Upper lobe of right lung (tissue), 1 donor: ENCODE results near the gene KRT26. TPM values are rescaled to one million over a fixed set of nuclear protein-coding genes. Genes with fewer than 3 reads are reported as not detected.
"Not testable (repeated sequence)": the region's sequence is repeated elsewhere in the genome, so short reads cannot be mapped to it uniquely, and the experiment has no call there.

Experiments used
- ATAC-seq: fragments of 200-7000 bp; cut with Tn5 transposase; one replicate; pipeline ENCODE4 v1.9.1; 2020; ENCODE audit warnings: mild to moderate bottlenecking, moderate library complexity
- DNase-seq: peaks from one replicate; pipeline ENCODE4 v3.0.0-alpha.2; 2020
- H3K27ac ChIP-seq: fragments of 200-600 bp; one replicate; pipeline ENCODE4 v1.8.0; 2022
- H3K27me3 ChIP-seq: fragments of 200-600 bp; one replicate; pipeline ENCODE4 v1.8.0; 2022; ENCODE audit warnings: mild to moderate bottlenecking
- H3K36me3 ChIP-seq: fragments of 200-600 bp; one replicate; pipeline ENCODE4 v1.8.0; 2022
- H3K4me1 ChIP-seq: fragments of 200-600 bp; one replicate; pipeline ENCODE4 v1.8.0; 2022
- H3K4me3 ChIP-seq: fragments of 200-600 bp; one replicate; pipeline ENCODE4 v1.8.0; 2022; ENCODE audit warnings: mild to moderate bottlenecking
- H3K9me3 ChIP-seq: fragments of 200-600 bp; one replicate; pipeline ENCODE4 v1.8.0; 2022
- intact Hi-C: fragments of 100-400 bp; cut with DNase I; formaldehyde crosslinking; loops from one replicate; pipeline ENCODE4 v1.11.0; 2022
- total RNA-seq: library from RNA; stranded (reverse); fragmentation: NEBNext Ultra II Directional; extraction: Animal tissue kit (Norgen Biotek cat#: 25700); gene quantifications from one replicate; pipeline ENCODE4 v1.2.1, GENCODE V29; 2021
- TF ChIP-seq, protein P1 (sequence below): fragments of 200-600 bp; IDR thresholded peaks from one replicate; pipeline ENCODE4 v1.8.0; 2022; ENCODE audit warnings: antibody characterized with exemption
- donor health status: DM: no; HTN: yes; CAD: no; lungs with severe emphysema.

KRT26 gene
- total RNA-seq, 1 donor from 2014 or later, result not detected

DNA sequence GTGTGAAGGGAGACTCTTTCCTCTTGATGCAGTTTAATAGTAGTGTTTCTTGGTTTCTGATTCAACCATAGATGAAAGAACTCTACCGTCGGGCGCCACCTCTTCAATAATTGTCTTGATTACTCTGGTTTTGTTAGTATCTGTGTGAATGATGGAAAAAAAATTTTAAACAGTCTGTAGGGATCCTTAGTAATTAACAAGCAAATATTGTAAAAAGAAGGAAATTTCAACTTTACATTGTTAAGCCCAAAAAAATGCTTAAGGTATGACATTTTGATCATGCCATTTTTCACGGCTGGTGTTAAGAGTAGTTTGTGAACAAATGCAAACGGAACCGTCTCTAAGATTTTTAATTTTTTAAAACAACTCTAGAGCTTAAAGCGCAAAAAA lies 46.3 kb upstream of the KRT26 start:
- TF ChIP-seq, protein P1, sequence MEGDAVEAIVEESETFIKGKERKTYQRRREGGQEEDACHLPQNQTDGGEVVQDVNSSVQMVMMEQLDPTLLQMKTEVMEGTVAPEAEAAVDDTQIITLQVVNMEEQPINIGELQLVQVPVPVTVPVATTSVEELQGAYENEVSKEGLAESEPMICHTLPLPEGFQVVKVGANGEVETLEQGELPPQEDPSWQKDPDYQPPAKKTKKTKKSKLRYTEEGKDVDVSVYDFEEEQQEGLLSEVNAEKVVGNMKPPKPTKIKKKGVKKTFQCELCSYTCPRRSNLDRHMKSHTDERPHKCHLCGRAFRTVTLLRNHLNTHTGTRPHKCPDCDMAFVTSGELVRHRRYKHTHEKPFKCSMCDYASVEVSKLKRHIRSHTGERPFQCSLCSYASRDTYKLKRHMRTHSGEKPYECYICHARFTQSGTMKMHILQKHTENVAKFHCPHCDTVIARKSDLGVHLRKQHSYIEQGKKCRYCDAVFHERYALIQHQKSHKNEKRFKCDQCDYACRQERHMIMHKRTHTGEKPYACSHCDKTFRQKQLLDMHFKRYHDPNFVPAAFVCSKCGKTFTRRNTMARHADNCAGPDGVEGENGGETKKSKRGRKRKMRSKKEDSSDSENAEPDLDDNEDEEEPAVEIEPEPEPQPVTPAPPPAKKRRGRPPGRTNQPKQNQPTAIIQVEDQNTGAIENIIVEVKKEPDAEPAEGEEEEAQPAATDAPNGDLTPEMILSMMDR, result no peak
- DNase-seq (no peak), ATAC-seq (no peak)
- H3K27ac ChIP-seq, result peak overlapping the region; percentile 85
- H3K9me3 ChIP-seq, result no peaks in the 10 kb centered on the region
- no peaks in the 10 kb centered on the region for H3K36me3 ChIP-seq
- intact Hi-C loops, result no loop called here
- peak overlapping the region; percentile 66 for H3K4me3 ChIP-seq
- H3K27me3 ChIP-seq, result no peaks in the 10 kb centered on the region
- no peaks in the 10 kb centered on the region for H3K4me1 ChIP-seq

DNA sequence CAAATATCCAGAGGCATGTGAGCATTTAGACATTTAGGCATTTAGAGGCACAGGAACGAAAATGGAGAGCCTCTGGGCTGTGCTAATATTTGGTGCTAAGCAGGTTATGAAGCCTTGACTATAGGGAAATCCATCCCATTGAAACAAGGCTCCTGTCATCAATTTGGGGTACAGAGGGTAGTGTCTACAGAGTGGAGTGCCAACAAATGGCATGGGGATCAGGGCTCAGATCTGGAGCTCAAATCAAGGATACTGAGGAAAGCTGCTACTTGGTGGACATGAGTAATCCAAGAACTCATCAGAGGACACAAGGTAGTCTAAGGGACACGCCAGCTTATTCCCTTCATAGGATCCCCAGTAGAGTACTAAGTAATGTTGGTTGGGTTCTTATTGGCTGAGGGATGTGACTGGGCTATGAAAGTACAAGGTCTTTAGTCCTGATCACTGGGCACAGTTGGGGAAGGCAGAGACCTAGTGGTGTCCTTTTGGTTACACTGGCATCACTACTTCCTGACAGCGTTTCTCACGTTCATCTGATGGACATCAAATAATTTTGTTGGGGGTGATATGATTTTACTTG lies 45.2 kb upstream of the KRT26 start:
- no peak overlapping the region for H3K27ac ChIP-seq
- peaks cover 10% of the 10 kb centered on the region for H3K27me3 ChIP-seq
- H3K4me3 ChIP-seq, result no peak overlapping the region
- no peak for ATAC-seq
- no peaks in the 10 kb centered on the region for H3K4me1 ChIP-seq
- H3K36me3 ChIP-seq, result no peaks in the 10 kb centered on the region
- intact Hi-C loops, result no loop called here
- TF ChIP-seq, protein P1, result no peak
- DNase-seq, result no peak
- no peaks in the 10 kb centered on the region for H3K9me3 ChIP-seq

DNA sequence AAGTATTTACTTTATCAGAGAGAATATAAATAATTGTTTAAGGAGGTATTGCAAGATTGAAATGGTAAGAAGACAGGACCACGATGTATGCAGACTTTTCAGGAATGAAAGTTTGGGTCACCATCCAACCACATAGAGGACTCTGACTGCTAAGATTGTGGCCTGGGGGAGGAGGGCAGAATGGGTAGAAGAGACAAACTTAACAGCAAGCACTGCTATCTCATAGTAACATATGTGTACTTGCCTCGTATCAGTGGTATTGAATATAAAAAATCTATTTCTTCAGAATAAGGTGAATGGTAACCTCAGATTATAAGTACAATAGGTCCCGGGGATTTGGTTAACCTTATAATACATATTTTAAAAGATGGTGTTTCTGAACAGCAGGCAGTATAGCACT lies 44.6 kb upstream of the KRT26 start:
- H3K27me3 ChIP-seq, result peaks cover 12% of the 10 kb centered on the region
- no peaks in the 10 kb centered on the region for H3K9me3 ChIP-seq
- H3K4me3 ChIP-seq, result no peak overlapping the region
- no peak overlapping the region for H3K27ac ChIP-seq
- ATAC-seq (no peak), DNase-seq (no peak)
- TF ChIP-seq, protein P1, result no peak
- H3K4me1 ChIP-seq, result no peaks in the 10 kb centered on the region
- intact Hi-C loops, result no loop called here
- H3K36me3 ChIP-seq, result no peaks in the 10 kb centered on the region

DNA sequence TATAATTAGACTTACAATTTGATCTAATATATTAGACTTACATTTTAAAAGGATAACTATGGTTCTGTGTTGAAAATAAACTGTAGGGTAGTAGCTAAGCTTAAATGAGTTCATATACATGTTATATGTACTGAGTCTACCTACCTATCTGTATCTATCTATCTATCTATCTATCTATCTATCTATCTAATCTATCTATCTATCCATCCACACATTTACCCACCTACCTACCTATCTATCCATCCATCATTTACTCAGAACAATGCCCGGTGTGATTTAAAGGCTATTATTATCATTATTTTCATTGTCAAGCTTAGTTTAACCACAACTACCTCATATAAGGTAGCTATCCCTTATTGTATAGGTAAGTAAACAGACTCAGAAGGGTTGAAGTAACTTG lies 43.4 kb upstream of the KRT26 start:
- peaks cover 12% of the 10 kb centered on the region for H3K27me3 ChIP-seq
- ATAC-seq (no peak), DNase-seq (no peak)
- H3K36me3 ChIP-seq, result no peaks in the 10 kb centered on the region
- H3K9me3 ChIP-seq, result no peaks in the 10 kb centered on the region
- intact Hi-C loops, result no loop called here
- TF ChIP-seq, protein P1, result no peak
- no peak overlapping the region for H3K27ac ChIP-seq
- no peaks in the 10 kb centered on the region for H3K4me1 ChIP-seq
- H3K4me3 ChIP-seq, result no peak overlapping the region

DNA sequence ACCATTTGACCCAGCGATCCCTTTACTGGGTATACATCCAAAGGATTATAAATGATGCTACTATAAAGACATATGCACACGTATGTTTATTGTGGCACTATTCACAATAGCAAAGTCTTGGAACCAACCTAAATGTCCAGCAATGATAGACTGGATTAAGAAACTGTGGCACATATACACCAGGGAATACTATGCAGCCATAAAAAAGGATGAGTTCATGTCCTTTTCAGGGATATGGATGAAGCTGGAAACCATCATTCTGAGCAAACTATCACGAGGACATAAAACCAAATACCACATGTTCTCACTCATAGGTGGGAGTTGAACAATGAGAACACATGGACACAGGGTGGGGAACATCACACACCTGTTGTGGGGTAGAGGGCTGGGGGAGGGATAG lies 42.7 kb upstream of the KRT26 start:
- DNase-seq, H3K9me3 ChIP-seq, intact Hi-C loops, H3K4me1 ChIP-seq, H3K27ac ChIP-seq, H3K4me3 ChIP-seq, ATAC-seq, H3K36me3 ChIP-seq: not testable (repeated sequence)
- peaks cover 17% of the 10 kb centered on the region for H3K27me3 ChIP-seq

DNA sequence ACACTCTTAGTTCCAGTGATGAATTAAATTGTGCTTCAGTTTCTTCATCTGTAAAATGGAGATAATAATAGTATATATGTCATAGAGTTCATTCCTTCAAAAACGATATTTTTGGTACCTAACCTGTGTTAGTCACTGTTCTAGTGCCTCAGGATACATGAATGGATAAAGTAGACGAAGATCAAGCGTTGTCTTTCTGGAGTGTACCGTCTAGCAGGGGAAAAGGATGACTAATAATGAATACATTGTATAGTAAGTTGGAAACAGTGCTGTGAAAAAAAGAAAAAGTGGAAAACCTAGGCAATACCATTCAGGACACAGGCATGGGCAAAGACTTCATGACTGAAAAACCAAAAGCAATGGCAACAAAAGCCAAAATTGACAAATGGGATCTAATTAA lies 41.8 kb upstream of the KRT26 start:
- no peak overlapping the region for H3K27ac ChIP-seq
- TF ChIP-seq, protein P1, result no peak
- no peak for ATAC-seq
- H3K4me3 ChIP-seq, result no peak overlapping the region
- H3K27me3 ChIP-seq, result peaks cover 25% of the 10 kb centered on the region
- no peaks in the 10 kb centered on the region for H3K4me1 ChIP-seq
- no peaks in the 10 kb centered on the region for H3K36me3 ChIP-seq
- DNase-seq, result no peak
- intact Hi-C loops, result no loop called here
- no peaks in the 10 kb centered on the region for H3K9me3 ChIP-seq
